AG04450 (cell line): ENCODE results near the gene WWC2. TPM values are rescaled to one million over a fixed set of nuclear protein-coding genes. Genes with fewer than 3 reads are reported as not detected.

Experiments used
- CTCF ChIA-PET: fragments of 300-600, 350-600 bp; formaldehyde crosslinking; extraction: SDS; loops from one replicate; lab custom pipeline; 2022; ENCODE audit warnings: antibody characterized with exemption, inconsistent platforms; lab: Charles Lee
- POLR2A ChIA-PET: fragments of 350-600 bp; formaldehyde crosslinking; extraction: SDS; loops from one replicate; lab custom pipeline; 2021; ENCODE audit warnings: antibody characterized with exemption, inconsistent platforms; lab: Yijun Ruan, JAX
- DNase-seq: peaks from one replicate; pipeline ENCODE4 v3.0.0-alpha.2; 2011; ENCODE audit warnings: low read depth, low spot score
- H3K27ac ChIP-seq: one replicate; pipeline ENCODE4 v1.5.1; 2012; ENCODE audit warnings: low read depth, low read length, control low read depth
- H3K27me3 ChIP-seq: one replicate; pipeline ENCODE4 v1.6.0; 2012; ENCODE audit warnings: low read length; ENCODE audit not compliant: control insufficient read depth, insufficient read depth
- H3K4me3 ChIP-seq: 2 replicates; pipeline ENCODE4 v1.5.1; 2011; ENCODE audit warnings: mild to moderate bottlenecking, low read depth, low read length, control low read depth
- H3K9me3 ChIP-seq: 2 replicates; pipeline ENCODE4 v1.5.1; 2012; ENCODE audit warnings: low read length; ENCODE audit not compliant: control insufficient read depth, insufficient read depth
- CTCF ChIP-seq: IDR thresholded peaks from 2 replicates; pipeline ENCODE4 v1.5.1; 2011; ENCODE audit warnings: low read depth, low read length, control low read depth, inconsistent platforms
- polyA plus RNA-seq: library from polyadenylated mRNA; depleted of rRNA; stranded (reverse); fragments of >200 nt; gene quantifications from 2 replicates; pipeline ENCODE4 v1.2.3, GENCODE V29; 2011

Gene WWC2
- polyA plus RNA-seq, 1 experiment = 43.6 TPM

- Histone ChIP-seq H3K27ac (no peak overlapping the region), H3K4me3 (no peak overlapping the region), H3K9me3 (no peaks in the 10 kb centered on the region; the same call in 1 of the 2 replicates), H3K27me3 (no peaks in the 10 kb centered on the region)
- no peak for TF ChIP-seq CTCF
- DNase-seq = no peak
- POLR2A ChIA-PET = no interaction called here
- CTCF ChIA-PET = no interaction called here
Measured at GRCh38 chr4:183287677-183288076, 188.6 kb downstream of the WWC2 start.

- CTCF ChIA-PET = no interaction called here
- Histone ChIP-seq H3K27ac (no peak overlapping the region), H3K9me3 (no peaks in the 10 kb centered on the region; the same call in 1 of the 2 replicates), H3K27me3 (no peaks in the 10 kb centered on the region), H3K4me3 (no peak overlapping the region)
- no peak for DNase-seq
- POLR2A ChIA-PET = no interaction called here
- no peak for TF ChIP-seq CTCF
Measured at GRCh38 chr4:183288955-183289354, 189.9 kb downstream of the WWC2 start.

GRCh38 chr4:183289688-183290087 is 190.6 kb downstream of the WWC2 start:
- no peak for DNase-seq
- TF ChIP-seq CTCF = no peak
- no peaks in the 10 kb centered on the region; the same call in 1 of the 2 replicates for H3K9me3 ChIP-seq
- H3K27me3 ChIP-seq = no peaks in the 10 kb centered on the region
- ChIA-PET POLR2A (no interaction called here), CTCF (interaction anchor here (0.8 kb wide), 1 partner anchor 118 kb away, joined by 3 read pairs; no protein-coding TSS in a partner anchor)
- H3K27ac ChIP-seq = no peak overlapping the region
- H3K4me3 ChIP-seq = no peak overlapping the region

- ChIA-PET POLR2A (no interaction called here), CTCF (no interaction called here)
- Histone ChIP-seq H3K4me3 (no peak overlapping the region), H3K27ac (no peak overlapping the region), H3K9me3 (no peaks in the 10 kb centered on the region; the same call in 1 of the 2 replicates), H3K27me3 (no peaks in the 10 kb centered on the region)
- no peak for TF ChIP-seq CTCF
- DNase-seq = no peak
Measured at GRCh38 chr4:183291070-183291469, 192.0 kb downstream of the WWC2 start.

- ChIA-PET CTCF (interaction anchor here (0.6 to 1.2 kb wide), 2 partner anchors 10 to 34 kb away, joined by 3 read pairs; no protein-coding TSS in a partner anchor), POLR2A (no interaction called here)
- Histone ChIP-seq H3K4me3 (no peak overlapping the region), H3K9me3 (no peaks in the 10 kb centered on the region), H3K27me3 (no peaks in the 10 kb centered on the region), H3K27ac (no peak overlapping the region)
- no peak for TF ChIP-seq CTCF
- no peak for DNase-seq
Measured at GRCh38 chr4:183295711-183296110, 196.7 kb downstream of the WWC2 start.
